Glutamatergic neuron (in vitro differentiated cells): Measurements from ENCODE around the gene SPEM3. TPM values are rescaled to one million over a fixed set of nuclear protein-coding genes. Genes with fewer than 3 reads are reported as not detected.

Experiments
- DNase-seq: peaks from one replicate; pipeline ENCODE4 v3.0.0; 2022
- H3K27ac Mint-ChIP-seq: one replicate; pipeline ENCODE4 v1.8.0; 2020; ENCODE audit warnings: mild to moderate bottlenecking, mixed read lengths, inconsistent platforms; ENCODE audit not compliant: unreplicated experiment
- H3K27me3 Mint-ChIP-seq: one replicate; pipeline ENCODE4 v1.8.0; 2020; ENCODE audit warnings: mild to moderate bottlenecking, moderate library complexity, mixed read lengths, inconsistent platforms; ENCODE audit not compliant: unreplicated experiment
- H3K36me3 Mint-ChIP-seq: one replicate; pipeline ENCODE4 v1.8.0; 2020; ENCODE audit warnings: mild to moderate bottlenecking, mixed read lengths, inconsistent platforms; ENCODE audit not compliant: unreplicated experiment
- H3K4me1 Mint-ChIP-seq: one replicate; pipeline ENCODE4 v1.8.0; 2020; ENCODE audit warnings: mild to moderate bottlenecking, low read depth, mixed read lengths, inconsistent platforms; ENCODE audit not compliant: unreplicated experiment
- H3K4me3 Mint-ChIP-seq: one replicate; pipeline ENCODE4 v1.8.0; 2020; ENCODE audit warnings: mild to moderate bottlenecking, mixed read lengths, inconsistent platforms; ENCODE audit not compliant: unreplicated experiment
- H3K9me3 Mint-ChIP-seq: one replicate; pipeline ENCODE4 v1.8.0; 2020; ENCODE audit warnings: mild to moderate bottlenecking, moderate library complexity, mixed read lengths, inconsistent platforms; ENCODE audit not compliant: unreplicated experiment
- total RNA-seq: library from RNA; stranded (reverse); fragmentation: NEBNext Ultra II Directional; extraction: Animal tissue kit (Norgen Biotek cat#: 25700); gene quantifications from one replicate; pipeline ENCODE4 v1.2.1, GENCODE V29; 2021; ENCODE audit not compliant: unreplicated experiment
- TF ChIP-seq, protein P1 (sequence below): fragments of 200-600 bp; sonication (generic); IDR thresholded peaks from one replicate; pipeline ENCODE4 v1.5.0; 2021; ENCODE audit not compliant: partially characterized antibody, unreplicated experiment

The SPEM3 gene
- total RNA-seq, 1 donor from 2014 or later, result not detected

DNA sequence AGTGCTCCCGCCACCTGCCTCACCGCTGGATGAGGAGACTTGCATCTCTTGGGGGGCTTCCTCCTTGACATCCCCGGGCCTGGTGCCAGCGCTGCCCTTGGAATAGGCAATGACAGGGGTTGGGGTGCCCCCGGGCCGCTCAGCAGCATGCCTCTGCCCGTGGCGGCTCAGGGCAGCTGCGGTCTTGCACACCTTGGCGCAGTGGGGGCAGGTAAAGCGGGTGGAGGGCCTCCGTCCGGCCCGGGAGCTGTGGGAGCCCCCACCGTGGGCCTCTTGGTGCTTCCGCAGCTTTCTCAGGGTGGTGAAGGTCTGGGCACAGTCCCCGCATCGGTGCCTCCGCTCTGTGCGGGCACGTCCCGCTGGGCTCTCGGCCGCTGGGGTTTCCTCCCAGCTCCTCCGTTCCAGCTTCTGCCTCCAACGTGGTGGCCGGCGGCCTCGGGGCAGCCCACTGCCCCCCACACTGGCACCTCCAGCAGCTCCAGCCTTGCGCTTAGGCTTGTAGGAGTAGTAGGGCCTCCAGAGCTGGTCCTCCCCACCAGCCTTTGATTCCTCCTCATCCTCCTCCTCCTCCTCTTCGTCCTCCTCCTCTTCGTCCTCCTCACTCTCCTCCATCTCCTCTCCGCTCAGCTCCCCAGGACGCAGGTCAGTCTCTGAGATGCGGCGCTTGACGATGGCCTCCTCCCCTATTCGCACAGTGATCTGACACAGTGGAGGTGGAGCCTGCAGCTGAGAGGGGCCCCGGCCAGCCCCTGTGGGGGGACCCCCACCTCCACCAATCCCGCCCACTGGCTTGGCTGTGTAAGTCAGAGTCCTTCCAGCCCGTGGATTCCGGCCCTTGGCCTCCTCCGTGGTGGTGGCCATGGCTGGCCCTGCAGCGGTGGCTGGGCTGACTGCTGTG, 34.1 kb downstream of the SPEM3 start:
- H3K36me3 Mint-ChIP-seq, result peaks cover 4% of the 10 kb centered on the region
- peaks cover 8% of the 10 kb centered on the region for H3K9me3 Mint-ChIP-seq
- no peak overlapping the region for H3K27ac Mint-ChIP-seq
- H3K27me3 Mint-ChIP-seq, result peaks cover 7% of the 10 kb centered on the region
- no peak overlapping the region for H3K4me3 Mint-ChIP-seq
- TF ChIP-seq, protein P1, sequence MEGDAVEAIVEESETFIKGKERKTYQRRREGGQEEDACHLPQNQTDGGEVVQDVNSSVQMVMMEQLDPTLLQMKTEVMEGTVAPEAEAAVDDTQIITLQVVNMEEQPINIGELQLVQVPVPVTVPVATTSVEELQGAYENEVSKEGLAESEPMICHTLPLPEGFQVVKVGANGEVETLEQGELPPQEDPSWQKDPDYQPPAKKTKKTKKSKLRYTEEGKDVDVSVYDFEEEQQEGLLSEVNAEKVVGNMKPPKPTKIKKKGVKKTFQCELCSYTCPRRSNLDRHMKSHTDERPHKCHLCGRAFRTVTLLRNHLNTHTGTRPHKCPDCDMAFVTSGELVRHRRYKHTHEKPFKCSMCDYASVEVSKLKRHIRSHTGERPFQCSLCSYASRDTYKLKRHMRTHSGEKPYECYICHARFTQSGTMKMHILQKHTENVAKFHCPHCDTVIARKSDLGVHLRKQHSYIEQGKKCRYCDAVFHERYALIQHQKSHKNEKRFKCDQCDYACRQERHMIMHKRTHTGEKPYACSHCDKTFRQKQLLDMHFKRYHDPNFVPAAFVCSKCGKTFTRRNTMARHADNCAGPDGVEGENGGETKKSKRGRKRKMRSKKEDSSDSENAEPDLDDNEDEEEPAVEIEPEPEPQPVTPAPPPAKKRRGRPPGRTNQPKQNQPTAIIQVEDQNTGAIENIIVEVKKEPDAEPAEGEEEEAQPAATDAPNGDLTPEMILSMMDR, result no peak
- peaks cover 5% of the 10 kb centered on the region for H3K4me1 Mint-ChIP-seq
- DNase-seq, result no peak

DNA sequence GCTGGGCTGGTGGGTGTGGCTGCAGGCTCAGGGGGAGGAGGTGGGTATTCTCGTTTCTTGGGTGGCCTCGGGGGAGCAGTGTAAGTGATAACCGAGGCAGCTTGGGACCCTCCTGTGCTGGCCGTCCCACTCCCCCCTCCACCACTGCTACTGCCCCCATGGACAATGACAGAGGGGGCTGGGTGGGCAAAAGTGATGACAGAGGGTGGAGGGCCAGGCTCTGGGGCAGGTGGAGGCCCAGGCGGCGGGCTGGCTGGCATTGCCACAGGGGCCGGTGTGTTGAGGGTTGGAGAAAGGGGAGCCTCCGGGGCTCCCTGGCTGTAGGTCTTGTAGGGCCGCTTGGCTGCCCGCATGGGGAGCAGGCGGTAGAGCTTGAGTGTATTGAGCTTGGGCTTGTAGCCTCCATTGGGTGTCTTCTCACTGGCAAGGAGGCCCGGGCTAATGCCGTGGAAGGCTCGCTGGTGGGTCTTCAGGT, 34.8 kb downstream of the SPEM3 start:
- Mint-ChIP-seq H3K9me3 (peaks cover 8% of the 10 kb centered on the region), H3K4me1 (peaks cover 5% of the 10 kb centered on the region), H3K27ac (no peak overlapping the region), H3K4me3 (no peak overlapping the region), H3K27me3 (peaks cover 7% of the 10 kb centered on the region), H3K36me3 (peaks cover 4% of the 10 kb centered on the region)
- TF ChIP-seq, protein P1, result no peak
- no peak for DNase-seq

DNA sequence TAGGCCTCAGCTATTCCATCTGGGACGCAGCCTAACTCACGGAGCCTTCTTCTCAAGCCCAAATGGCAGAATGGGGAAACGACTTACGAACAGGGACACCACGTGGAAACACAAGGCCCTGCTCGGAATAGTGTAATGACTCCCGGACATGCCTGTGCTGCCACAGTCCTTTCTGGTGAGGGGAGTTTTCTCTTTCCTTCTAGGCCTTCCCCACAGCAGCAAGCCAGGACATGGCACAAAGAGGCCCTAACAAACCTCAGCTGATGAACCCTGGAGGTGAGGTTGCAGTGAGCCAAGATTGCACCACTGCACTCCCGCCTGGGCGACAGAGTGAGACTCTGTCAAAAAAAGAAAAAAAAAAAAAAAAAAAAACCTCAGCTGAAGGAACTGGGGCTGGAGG, 35.4 kb downstream of the SPEM3 start:
- H3K27me3 Mint-ChIP-seq, result peaks cover 7% of the 10 kb centered on the region
- peaks cover 5% of the 10 kb centered on the region for H3K4me1 Mint-ChIP-seq
- no peak for DNase-seq
- no peak overlapping the region for H3K4me3 Mint-ChIP-seq
- TF ChIP-seq, protein P1, result no peak
- H3K36me3 Mint-ChIP-seq, result peaks cover 4% of the 10 kb centered on the region
- H3K9me3 Mint-ChIP-seq, result peaks cover 8% of the 10 kb centered on the region
- H3K27ac Mint-ChIP-seq, result no peak overlapping the region

DNA sequence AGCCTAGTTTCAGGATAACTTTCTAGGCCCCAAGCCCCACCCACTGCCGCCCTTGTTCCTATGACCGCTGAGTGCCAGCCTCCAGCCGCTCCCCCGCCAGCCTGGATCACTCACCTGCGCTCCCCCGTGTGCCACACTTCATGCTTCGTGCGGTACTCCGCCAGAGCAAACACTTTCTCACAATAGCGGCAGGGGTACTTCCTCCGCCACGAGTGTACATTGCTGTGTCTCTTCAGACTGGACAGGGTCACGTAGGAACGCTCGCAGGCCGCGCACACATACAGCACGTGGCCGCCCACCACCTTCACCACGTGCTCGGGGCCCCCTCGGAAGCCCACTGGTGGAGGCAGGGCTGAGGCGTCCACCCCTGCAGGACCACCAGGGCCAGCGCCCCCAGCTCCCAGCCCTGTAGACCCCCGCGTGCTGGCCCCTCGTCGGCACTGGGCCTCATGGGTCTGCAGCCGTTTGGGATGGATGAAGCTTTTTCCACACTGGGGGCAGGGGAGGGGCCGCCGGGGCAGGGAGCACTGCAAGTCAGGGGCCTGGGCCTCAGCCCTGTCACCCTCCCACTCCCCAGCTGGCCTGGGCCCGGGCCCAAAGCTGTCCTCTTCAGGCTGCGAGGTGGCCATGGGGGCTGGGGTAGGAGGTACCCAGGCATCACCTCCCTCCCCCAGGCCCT, 37.1 kb downstream of the SPEM3 start:
- H3K4me1 Mint-ChIP-seq, result peaks cover 5% of the 10 kb centered on the region
- no peak for DNase-seq
- H3K36me3 Mint-ChIP-seq, result peaks cover 4% of the 10 kb centered on the region
- H3K9me3 Mint-ChIP-seq, result peaks cover 6% of the 10 kb centered on the region
- TF ChIP-seq, protein P1, result no peak
- peaks cover 7% of the 10 kb centered on the region for H3K27me3 Mint-ChIP-seq
- no peak overlapping the region for H3K27ac Mint-ChIP-seq
- no peak overlapping the region for H3K4me3 Mint-ChIP-seq

DNA sequence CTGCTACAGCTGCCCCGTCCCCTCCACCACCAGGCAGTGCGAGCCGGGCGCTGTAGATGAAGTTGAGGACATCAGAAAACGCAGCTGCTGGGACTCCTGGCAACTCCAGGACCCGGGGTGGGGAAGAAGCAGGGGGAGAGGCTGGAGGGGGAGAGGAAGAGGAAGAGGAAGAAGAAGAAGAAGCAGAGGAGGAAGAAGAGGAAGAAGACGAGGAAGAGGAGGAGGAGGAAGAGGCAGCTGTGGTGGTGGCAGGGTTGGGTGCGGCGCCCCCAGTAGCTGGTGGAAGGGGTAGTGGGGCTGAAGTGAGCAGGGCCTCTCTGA, 37.6 kb downstream of the SPEM3 start:
- Mint-ChIP-seq H3K4me1 (peaks cover 1% of the 10 kb centered on the region), H3K9me3 (peaks cover 3% of the 10 kb centered on the region), H3K27me3 (peaks cover 7% of the 10 kb centered on the region), H3K4me3 (no peak overlapping the region), H3K36me3 (peaks cover 2% of the 10 kb centered on the region), H3K27ac (no peak overlapping the region)
- DNase-seq, result no peak
- TF ChIP-seq, protein P1, result no peak
